H1 (cell line): ENCODE data around the gene HS1BP3.

Experiments
- BACH1 ChIP-seq: IDR thresholded peaks from 2 replicates; pipeline ENCODE4 v1.6.1; 2012; ENCODE audit warnings: low read length, improper control_type of control experiment
- EZH2 ChIP-seq: fragments of 200-600 bp; sonication (generic); IDR thresholded peaks from 2 replicates; pipeline ENCODE4 v1.7.1; 2012; ENCODE audit warnings: low read depth, mild to moderate bottlenecking, moderate library complexity, low read length, inconsistent platforms; ENCODE audit not compliant: severe bottlenecking
- NRF1 ChIP-seq: IDR thresholded peaks from 2 replicates; pipeline ENCODE4 v1.6.1; 2011; ENCODE audit warnings: mild to moderate bottlenecking, low read depth, low read length, improper control_type of control experiment
- SIN3A ChIP-seq, 2 experiments: IDR thresholded peaks in 1 of 2; conservative IDR thresholded peaks in 1 of 2; 2 replicates each; pipeline ENCODE4 v1.6.1; 2011 to 2012; ENCODE audit warnings: low read length in 2 of 2, improper control_type of control experiment in 1 of 2, low read depth in 1 of 2, mild to moderate bottlenecking in 1 of 2
- USF2 ChIP-seq: IDR thresholded peaks from 2 replicates; pipeline ENCODE4 v1.6.1; 2011; ENCODE audit warnings: low read length, improper control_type of control experiment
- YY1 ChIP-seq: IDR thresholded peaks from 2 replicates; pipeline ENCODE4 v1.6.1; 2011; ENCODE audit warnings: low read depth, mild to moderate bottlenecking, low read length
- ZNF274 ChIP-seq: IDR thresholded peaks from 2 replicates; pipeline ENCODE4 v1.7.0; 2012; ENCODE audit warnings: low read length, borderline replicate concordance; ENCODE audit errors: extremely low read depth
- TF ChIP-seq, protein P1 (sequence below), 3 experiments: IDR thresholded peaks; 1 replicate in 2 of 3; 2 replicates in 1 of 3; pipeline versions ENCODE4 v1.5.1 to v1.6.1; 2011; ENCODE audit warnings: low read length in 3 of 3, mild to moderate bottlenecking in 3 of 3, inconsistent platforms in 2 of 3, low read depth in 1 of 3, moderate library complexity in 1 of 3; ENCODE audit not compliant: insufficient read depth in 1 of 3; ENCODE audit errors: control extremely low read depth in 1 of 3

GRCh38 chr2:20684581-20685063, 33.7 kb upstream of the HS1BP3 start:
- TF ChIP-seq, protein P1, sequence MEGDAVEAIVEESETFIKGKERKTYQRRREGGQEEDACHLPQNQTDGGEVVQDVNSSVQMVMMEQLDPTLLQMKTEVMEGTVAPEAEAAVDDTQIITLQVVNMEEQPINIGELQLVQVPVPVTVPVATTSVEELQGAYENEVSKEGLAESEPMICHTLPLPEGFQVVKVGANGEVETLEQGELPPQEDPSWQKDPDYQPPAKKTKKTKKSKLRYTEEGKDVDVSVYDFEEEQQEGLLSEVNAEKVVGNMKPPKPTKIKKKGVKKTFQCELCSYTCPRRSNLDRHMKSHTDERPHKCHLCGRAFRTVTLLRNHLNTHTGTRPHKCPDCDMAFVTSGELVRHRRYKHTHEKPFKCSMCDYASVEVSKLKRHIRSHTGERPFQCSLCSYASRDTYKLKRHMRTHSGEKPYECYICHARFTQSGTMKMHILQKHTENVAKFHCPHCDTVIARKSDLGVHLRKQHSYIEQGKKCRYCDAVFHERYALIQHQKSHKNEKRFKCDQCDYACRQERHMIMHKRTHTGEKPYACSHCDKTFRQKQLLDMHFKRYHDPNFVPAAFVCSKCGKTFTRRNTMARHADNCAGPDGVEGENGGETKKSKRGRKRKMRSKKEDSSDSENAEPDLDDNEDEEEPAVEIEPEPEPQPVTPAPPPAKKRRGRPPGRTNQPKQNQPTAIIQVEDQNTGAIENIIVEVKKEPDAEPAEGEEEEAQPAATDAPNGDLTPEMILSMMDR (IDR thresholded peaks at IDR 0.05; ENCODE audit: control extremely low read depth in 1 of 3, insufficient read depth in 1 of 3, low read depth in 1 of 3, low read length in 3 of 3), result no peak
- TF ChIP-seq NRF1 (no peak), SIN3A (conservative IDR thresholded peaks at IDR 0.05 in 1 of 2, IDR thresholded peaks at IDR 0.05 in 1 of 2; ENCODE audit: low read depth in 1 of 2, low read length in 2 of 2) (no peak), USF2 (no peak), BACH1 (no peak), YY1 (no peak), EZH2 (no peak), ZNF274 (no peak)
